GM13976 (cell line): ENCODE measurements around the gene APOB.

ENCODE experiments used
- DNase-seq: peaks from one replicate; pipeline ENCODE4 v3.0.0; 2012; ENCODE audit warnings: low spot score
- CTCF ChIP-seq: IDR thresholded peaks from 2 replicates; pipeline ENCODE4 v1.5.1; 2012; ENCODE audit warnings: borderline replicate concordance, mild to moderate bottlenecking; ENCODE audit not compliant: insufficient read depth; ENCODE audit errors: extremely low read depth, missing control alignments, control extremely low read depth
- in situ Hi-C: fragments of 300-500 bp; cut with MboI; formaldehyde crosslinking; loops from one replicate; pipeline ENCODE4 v1.12.0; 2022; ENCODE audit warnings: low sequenced_read_pairs, mixed read lengths, inconsistent platforms; ENCODE audit not compliant: unreplicated experiment

APOB gene

GRCh38 chr2:20966061-20966595, 77.7 kb downstream of the APOB start:
- no peak for TF ChIP-seq CTCF
- in situ Hi-C loops: loop anchor here (10.0 kb wide), 1 partner anchor 301 kb away; the partner anchor contains the start of gene GDF7
- DNase-seq: no peak

- no peak for TF ChIP-seq CTCF
- in situ Hi-C loops: loop anchor here (10.0 kb wide), 1 partner anchor 300 kb away; the partner anchor contains the start of gene GDF7
Observed at GRCh38 chr2:20965221-20965620, 78.7 kb downstream of the APOB start.

GRCh38 chr2:20963867-20964266, 80.0 kb downstream of the APOB start:
- in situ Hi-C loops: loop anchor here (10.0 kb wide), 1 partner anchor 299 kb away; the partner anchor contains the start of gene GDF7
- TF ChIP-seq CTCF: no peak
- no peak for DNase-seq

More at GRCh38 chr2:20965221-20965620, 78.7 kb downstream of the APOB start:
- no peak for DNase-seq

GRCh38 chr2:20962939-20963557, 80.8 kb downstream of the APOB start:
- in situ Hi-C loops: loop anchor here (10.0 kb wide), 1 partner anchor 298 kb away; the partner anchor contains the start of gene GDF7
- TF ChIP-seq CTCF: peak; percentile 80
- peak; percentile 70 for DNase-seq

- TF ChIP-seq CTCF: no peak
- in situ Hi-C loops: loop anchor here (10.0 kb wide), 1 partner anchor 297 kb away; the partner anchor contains the start of gene GDF7
Observed at GRCh38 chr2:20961858-20962257, 82.0 kb downstream of the APOB start.

GRCh38 chr2:20960003-20960402, 83.9 kb downstream of the APOB start:
- in situ Hi-C loops: loop anchor here (10.0 kb wide), 1 partner anchor 295 kb away; the partner anchor contains the start of gene GDF7
- no peak for DNase-seq

More at GRCh38 chr2:20961858-20962257, 82.0 kb downstream of the APOB start:
- DNase-seq: no peak

More at GRCh38 chr2:20960003-20960402, 83.9 kb downstream of the APOB start:
- TF ChIP-seq CTCF: no peak
